HEK293 (cell line): ENCODE data around the gene PLEKHA7.

Experiments used
- CTCF ChIA-PET: fragments of 350-600 bp; formaldehyde crosslinking; extraction: SDS; loops from one replicate; lab custom pipeline; 2021; ENCODE audit warnings: antibody characterized with exemption; lab: Yijun Ruan, JAX
- POLR2A ChIA-PET: fragments of 300-600 bp; formaldehyde crosslinking; extraction: SDS; loops from one replicate; lab custom pipeline; 2020; ENCODE audit warnings: antibody characterized with exemption, inconsistent platforms; lab: Yijun Ruan, JAX
- H3K27ac ChIP-seq: fragments of 200-500 bp; sonication (Bioruptor generic); 2 replicates; pipeline ENCODE4 v1.5.1; 2014; ENCODE audit warnings: low read depth, low read length, control low read depth, inconsistent platforms; ENCODE audit errors: extremely low read depth
- H3K36me3 ChIP-seq, 2 experiments: fragments of 200-500 bp in 1 of 2; sonication (Bioruptor generic) in 1 of 2; 1 replicate in 1 of 2; 2 replicates in 1 of 2; pipeline ENCODE4 v1.5.1; 2014 to 2017; ENCODE audit warnings: inconsistent platforms in 2 of 2, low read length in 2 of 2; ENCODE audit not compliant: control insufficient read depth in 2 of 2, insufficient read depth in 1 of 2
- H3K4me1 ChIP-seq: fragments of 200-500 bp; sonication (Bioruptor generic); 2 replicates; pipeline ENCODE4 v1.5.1; 2014; ENCODE audit warnings: mild to moderate bottlenecking, low read length, inconsistent platforms; ENCODE audit not compliant: control insufficient read depth, insufficient read depth
- H3K4me3 ChIP-seq: 2 replicates; pipeline ENCODE4 v1.5.1; 2011; ENCODE audit warnings: low read depth, mild to moderate bottlenecking, control low read depth, low read length, moderate library complexity
- H3K9me3 ChIP-seq: fragments of 200-500 bp; sonication (Bioruptor generic); 2 replicates; pipeline ENCODE4 v1.5.1; 2014; ENCODE audit warnings: low read depth, low read length, inconsistent platforms; ENCODE audit not compliant: control insufficient read depth, insufficient read depth
- BCL11A ChIP-seq: fragments of 450-650 bp; formaldehyde crosslinking; IDR thresholded peaks from 2 replicates; pipeline ENCODE4 v1.5.1; 2016; ENCODE audit warnings: low read depth, missing biosample characterization, missing genetic modification characterization
- FEZF1 ChIP-seq: fragments of 450-650 bp; formaldehyde crosslinking; IDR thresholded peaks from 2 replicates; pipeline ENCODE4 v1.5.1; 2016; ENCODE audit warnings: missing biosample characterization, missing genetic modification characterization
- GFI1B ChIP-seq: fragments of 450-650 bp; formaldehyde crosslinking; IDR thresholded peaks from 2 replicates; pipeline ENCODE4 v1.5.1; 2016; ENCODE audit warnings: missing biosample characterization, missing genetic modification characterization
- GLI4 ChIP-seq: fragments of 450-650 bp; formaldehyde crosslinking; IDR thresholded peaks from 2 replicates; pipeline ENCODE4 v1.5.1; 2016; ENCODE audit warnings: missing biosample characterization, missing genetic modification characterization
- GLIS1 ChIP-seq: fragments of 450-650 bp; formaldehyde crosslinking; IDR thresholded peaks from 2 replicates; pipeline ENCODE4 v1.5.1; 2016; ENCODE audit warnings: missing biosample characterization, missing genetic modification characterization
- OSR2 ChIP-seq: fragments of 450-650 bp; formaldehyde crosslinking; IDR thresholded peaks from 2 replicates; pipeline ENCODE4 v1.5.1; 2016; ENCODE audit warnings: missing biosample characterization, missing genetic modification characterization
- REPIN1 ChIP-seq: fragments of 450-650 bp; formaldehyde crosslinking; IDR thresholded peaks from 2 replicates; pipeline ENCODE4 v1.5.1; 2017; ENCODE audit warnings: missing biosample characterization, missing genetic modification characterization, low read depth
- SCRT2 ChIP-seq: fragments of 450-650 bp; formaldehyde crosslinking; IDR thresholded peaks from 2 replicates; pipeline ENCODE4 v1.5.1; 2016; ENCODE audit warnings: missing biosample characterization, missing genetic modification characterization
- YY2 ChIP-seq: fragments of 450-650 bp; formaldehyde crosslinking; IDR thresholded peaks from 2 replicates; pipeline ENCODE4 v1.5.1; 2016; ENCODE audit warnings: missing biosample characterization, missing genetic modification characterization
- ZBTB10 ChIP-seq: fragments of 450-650 bp; formaldehyde crosslinking; IDR thresholded peaks from 2 replicates; pipeline ENCODE4 v1.5.1; 2016; ENCODE audit warnings: missing biosample characterization, missing genetic modification characterization
- ZNF10 ChIP-seq: fragments of 450-650 bp; formaldehyde crosslinking; IDR thresholded peaks from 2 replicates; pipeline ENCODE4 v1.5.1; 2017; ENCODE audit warnings: missing biosample characterization, missing genetic modification characterization
- ZNF114 ChIP-seq: fragments of 450-650 bp; formaldehyde crosslinking; IDR thresholded peaks from 2 replicates; pipeline ENCODE4 v1.5.0; 2017; ENCODE audit warnings: missing biosample characterization, missing genetic modification characterization
- ZNF157 ChIP-seq: fragments of 450-650 bp; formaldehyde crosslinking; IDR thresholded peaks from 2 replicates; pipeline ENCODE4 v1.5.1; 2016; ENCODE audit warnings: missing biosample characterization, missing genetic modification characterization
- ZNF239 ChIP-seq: fragments of 450-650 bp; formaldehyde crosslinking; IDR thresholded peaks from 2 replicates; pipeline ENCODE4 v1.5.1; 2016; ENCODE audit warnings: missing biosample characterization, missing genetic modification characterization
- ZNF274 ChIP-seq, 2 experiments: fragments of 200-500 bp in 1 of 2; fragments of 450-650 bp in 1 of 2; sonication (Bioruptor generic) in 1 of 2; formaldehyde crosslinking in 1 of 2; IDR thresholded peaks; 2 replicates each; pipeline versions ENCODE4 v1.5.1 to v1.6.1; 2014 to 2016; ENCODE audit warnings: borderline replicate concordance in 1 of 2, inconsistent platforms in 1 of 2, low read length in 1 of 2, missing biosample characterization in 1 of 2, missing genetic modification characterization in 1 of 2
- ZNF426 ChIP-seq: fragments of 450-650 bp; formaldehyde crosslinking; IDR thresholded peaks from 2 replicates; pipeline ENCODE4 v1.5.1; 2017; ENCODE audit warnings: missing biosample characterization, missing genetic modification characterization, mild to moderate bottlenecking, inconsistent platforms, moderate library complexity
- ZNF433 ChIP-seq: fragments of 450-650 bp; formaldehyde crosslinking; IDR thresholded peaks from 2 replicates; pipeline ENCODE4 v1.5.1; 2016; ENCODE audit warnings: missing biosample characterization, missing genetic modification characterization, low read depth
- ZNF48 ChIP-seq: fragments of 450-650 bp; formaldehyde crosslinking; IDR thresholded peaks from 2 replicates; pipeline ENCODE4 v1.5.1; 2016; ENCODE audit warnings: missing biosample characterization, missing genetic modification characterization
- ZNF521 ChIP-seq: fragments of 450-650 bp; formaldehyde crosslinking; IDR thresholded peaks from 2 replicates; pipeline ENCODE4 v1.5.1; 2017; ENCODE audit warnings: missing biosample characterization, mild to moderate bottlenecking, missing genetic modification characterization
- ZNF558 ChIP-seq: fragments of 450-650 bp; formaldehyde crosslinking; IDR thresholded peaks from 2 replicates; pipeline ENCODE4 v1.5.1; 2016; ENCODE audit warnings: missing biosample characterization, missing genetic modification characterization
- ZNF654 ChIP-seq: fragments of 450-650 bp; formaldehyde crosslinking; IDR thresholded peaks from 2 replicates; pipeline ENCODE4 v1.5.1; 2016; ENCODE audit warnings: low read depth, missing biosample characterization, missing genetic modification characterization
- ZNF660 ChIP-seq: fragments of 450-650 bp; IDR thresholded peaks from 2 replicates; pipeline ENCODE4 v1.5.1; 2018; ENCODE audit warnings: missing biosample characterization, mild to moderate bottlenecking, missing genetic modification characterization
- ZNF701 ChIP-seq: fragments of 450-650 bp; formaldehyde crosslinking; IDR thresholded peaks from 2 replicates; pipeline ENCODE4 v1.5.1; 2016; ENCODE audit warnings: missing biosample characterization, missing genetic modification characterization
- ZNF776 ChIP-seq: fragments of 450-650 bp; formaldehyde crosslinking; IDR thresholded peaks from 2 replicates; pipeline ENCODE4 v1.5.0; 2017; ENCODE audit warnings: missing biosample characterization, missing genetic modification characterization, borderline replicate concordance
- ZNF791 ChIP-seq: fragments of 450-650 bp; formaldehyde crosslinking; IDR thresholded peaks from 2 replicates; pipeline ENCODE4 v1.5.1; 2016; ENCODE audit warnings: missing biosample characterization, missing genetic modification characterization
- TF ChIP-seq, protein P1 (sequence below): fragments of 450-650 bp; formaldehyde crosslinking; IDR thresholded peaks from 2 replicates; pipeline ENCODE4 v1.5.1; 2016; ENCODE audit warnings: missing biosample characterization, missing genetic modification characterization
- TF ChIP-seq, protein P2 (sequence below): fragments of 450-650 bp; formaldehyde crosslinking; IDR thresholded peaks from 2 replicates; pipeline ENCODE4 v1.5.1; 2017; ENCODE audit warnings: missing biosample characterization, missing genetic modification characterization
- TF ChIP-seq, protein P3 (sequence below): fragments of 450-650 bp; formaldehyde crosslinking; IDR thresholded peaks from 2 replicates; pipeline ENCODE4; 2016; ENCODE audit warnings: missing biosample characterization, missing genetic modification characterization

Gene PLEKHA7

DNA sequence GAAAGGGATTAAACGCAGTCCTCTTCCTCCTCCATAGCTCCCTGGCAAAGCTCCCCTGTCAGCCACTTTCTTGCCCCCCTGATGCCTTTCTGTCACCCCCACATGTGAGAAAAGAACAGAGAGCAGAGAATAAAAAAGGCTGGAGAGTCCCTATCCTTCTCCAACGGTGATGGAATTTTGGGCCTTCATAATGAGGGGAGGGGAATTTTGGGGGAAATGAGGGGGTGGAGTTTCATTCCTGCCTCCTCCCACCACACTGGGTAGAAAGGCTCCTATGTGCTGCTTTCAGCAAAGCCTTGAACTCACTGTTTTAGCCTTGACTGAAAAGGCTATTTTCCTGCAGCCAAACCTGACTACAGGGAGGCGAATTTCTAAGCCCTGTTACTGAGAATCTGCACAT lies 216.4 kb downstream of the PLEKHA7 start:
- CTCF ChIA-PET: no interaction called here
- TF ChIP-seq, protein P1, sequence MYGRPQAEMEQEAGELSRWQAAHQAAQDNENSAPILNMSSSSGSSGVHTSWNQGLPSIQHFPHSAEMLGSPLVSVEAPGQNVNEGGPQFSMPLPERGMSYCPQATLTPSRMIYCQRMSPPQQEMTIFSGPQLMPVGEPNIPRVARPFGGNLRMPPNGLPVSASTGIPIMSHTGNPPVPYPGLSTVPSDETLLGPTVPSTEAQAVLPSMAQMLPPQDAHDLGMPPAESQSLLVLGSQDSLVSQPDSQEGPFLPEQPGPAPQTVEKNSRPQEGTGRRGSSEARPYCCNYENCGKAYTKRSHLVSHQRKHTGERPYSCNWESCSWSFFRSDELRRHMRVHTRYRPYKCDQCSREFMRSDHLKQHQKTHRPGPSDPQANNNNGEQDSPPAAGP (tag by site-specific recombination): no peak
- TF ChIP-seq OSR2 (tag by site-specific recombination) (no peak), ZNF426 (no peak), YY2 (tag by site-specific recombination) (no peak), ZNF239 (no peak)
- TF ChIP-seq, all 188 proteins: peak for 0
- Histone ChIP-seq H3K27ac (no peak overlapping the region), H3K9me3 (no peaks in the 10 kb centered on the region), H3K4me3 (no peak overlapping the region), H3K4me1 (no peaks in the 10 kb centered on the region), H3K36me3 (peaks cover 0 to 15% of the 10 kb centered on the region in 2 experiments; a peak in 2 of 3 replicates)
- POLR2A ChIA-PET: no interaction called here

DNA sequence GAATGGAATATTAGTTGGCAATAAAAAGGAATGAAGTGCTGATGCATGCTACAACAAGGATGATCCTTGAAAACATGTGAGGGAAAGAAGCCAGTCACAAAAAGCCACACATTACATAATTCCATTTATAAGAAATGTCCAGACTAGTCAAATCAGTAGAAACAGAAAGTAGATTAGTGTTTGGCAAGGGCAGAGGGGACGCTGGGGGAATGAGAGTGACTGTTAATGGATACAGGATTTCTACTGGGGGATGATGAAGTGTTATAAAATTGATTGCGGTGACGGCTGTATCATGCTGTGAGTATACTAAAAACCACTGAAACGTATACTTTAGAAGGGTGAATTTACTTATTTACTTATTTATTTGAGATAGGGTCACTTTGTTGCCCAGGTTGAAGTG lies 217.9 kb downstream of the PLEKHA7 start:
- CTCF ChIA-PET: interaction anchor here (0.6 to 1.2 kb wide), 4 partner anchors 8 to 468 kb away, joined by 3 to 4 read pairs (median 3); no protein-coding TSS in a partner anchor
- POLR2A ChIA-PET: no interaction called here
- Histone ChIP-seq H3K9me3 (no peaks in the 10 kb centered on the region), H3K4me3 (no peak overlapping the region), H3K36me3 (peaks cover 0 to 8% of the 10 kb centered on the region in 2 experiments; a peak in 2 of 3 replicates), H3K27ac (no peak overlapping the region), H3K4me1 (no peaks in the 10 kb centered on the region)
- no peak for TF ChIP-seq ZNF791 (tag by site-specific recombination)
- TF ChIP-seq OSR2 (tag by site-specific recombination): no peak
- no peak for TF ChIP-seq ZNF10 (tag by site-specific recombination)
- TF ChIP-seq GFI1B (tag by site-specific recombination): no peak
- TF ChIP-seq BCL11A (tag by site-specific recombination): no peak
- no peak for TF ChIP-seq ZNF660 (tag by site-specific recombination)
- no peak for TF ChIP-seq ZNF157 (tag by site-specific recombination)
- TF ChIP-seq ZNF701 (tag by site-specific recombination): no peak
- TF ChIP-seq FEZF1 (tag by site-specific recombination): no peak
- TF ChIP-seq ZNF433 (tag by site-specific recombination): no peak
- no peak for TF ChIP-seq ZNF114

- ChIA-PET CTCF (interaction anchor here (0.6 to 1.1 kb wide), 3 partner anchors 25 to 1100 kb away, joined by 3 to 4 read pairs (median 3); no protein-coding TSS in a partner anchor), POLR2A (no interaction called here)
- no peak overlapping the region for H3K27ac ChIP-seq
- no peaks in the 10 kb centered on the region for H3K9me3 ChIP-seq
- H3K36me3 ChIP-seq: peaks cover 0 to 12% of the 10 kb centered on the region in 2 experiments; a peak in 2 of 3 replicates
- H3K4me3 ChIP-seq: no peak overlapping the region
- H3K4me1 ChIP-seq: no peaks in the 10 kb centered on the region
- TF ChIP-seq ZNF274 (IDR thresholded peaks at IDR 0.05; ENCODE audit: low read length): no peak
- TF ChIP-seq ZNF274 (tag by site-specific recombination; IDR thresholded peaks at IDR 0.05; ENCODE audit: borderline replicate concordance): no peak
- no peak for TF ChIP-seq SCRT2 (tag by site-specific recombination)
- TF ChIP-seq ZNF48 (tag by site-specific recombination): no peak
- TF ChIP-seq GLIS1 (tag by site-specific recombination): no peak
- TF ChIP-seq ZBTB10: no peak
- TF ChIP-seq GLI4 (tag by site-specific recombination): no peak
- no peak for TF ChIP-seq ZNF558 (tag by site-specific recombination)
- no peak for TF ChIP-seq REPIN1 (tag by site-specific recombination)
- TF ChIP-seq ZNF521 (tag by site-specific recombination): no peak
- TF ChIP-seq ZNF654 (tag by site-specific recombination): no peak
- TF ChIP-seq, protein P2, sequence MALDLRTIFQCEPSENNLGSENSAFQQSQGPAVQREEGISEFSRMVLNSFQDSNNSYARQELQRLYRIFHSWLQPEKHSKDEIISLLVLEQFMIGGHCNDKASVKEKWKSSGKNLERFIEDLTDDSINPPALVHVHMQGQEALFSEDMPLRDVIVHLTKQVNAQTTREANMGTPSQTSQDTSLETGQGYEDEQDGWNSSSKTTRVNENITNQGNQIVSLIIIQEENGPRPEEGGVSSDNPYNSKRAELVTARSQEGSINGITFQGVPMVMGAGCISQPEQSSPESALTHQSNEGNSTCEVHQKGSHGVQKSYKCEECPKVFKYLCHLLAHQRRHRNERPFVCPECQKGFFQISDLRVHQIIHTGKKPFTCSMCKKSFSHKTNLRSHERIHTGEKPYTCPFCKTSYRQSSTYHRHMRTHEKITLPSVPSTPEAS: no peak
- TF ChIP-seq, protein P3, sequence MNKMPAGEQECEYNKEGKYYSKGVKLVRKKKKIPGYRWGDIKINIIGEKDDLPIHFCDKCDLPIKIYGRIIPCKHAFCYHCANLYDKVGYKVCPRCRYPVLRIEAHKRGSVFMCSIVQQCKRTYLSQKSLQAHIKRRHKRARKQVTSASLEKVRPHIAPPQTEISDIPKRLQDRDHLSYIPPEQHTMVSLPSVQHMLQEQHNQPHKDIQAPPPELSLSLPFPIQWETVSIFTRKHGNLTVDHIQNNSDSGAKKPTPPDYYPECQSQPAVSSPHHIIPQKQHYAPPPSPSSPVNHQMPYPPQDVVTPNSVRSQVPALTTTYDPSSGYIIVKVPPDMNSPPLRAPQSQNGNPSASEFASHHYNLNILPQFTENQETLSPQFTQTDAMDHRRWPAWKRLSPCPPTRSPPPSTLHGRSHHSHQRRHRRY (tag by site-specific recombination): no peak
- TF ChIP-seq ZNF776: no peak
Observed at GRCh38 chr11:16795146-16795545, 219.1 kb downstream of the PLEKHA7 start.
